Measurements from ENCODE around the gene MAPK8IP1. TPM values are rescaled to one million over a fixed set of nuclear protein-coding genes. Genes with fewer than 3 reads are reported as not detected.

Gene MAPK8IP1
- total and polyA plus RNA-seq, 8 donors, result 21.3 to 49.7 (median 33.5) TPM

GRCh38 chr11:45933846-45934579 lies 48.6 kb downstream of the MAPK8IP1 start:
- DNase-seq (peak in 1 of 6 donors; percentile 43), FAIRE-seq (no peak), ATAC-seq (peak in 3 of 4 donors; percentile 2 to 11 (median 5))
- H3K27me3 ChIP-seq, result no peaks in the 10 kb centered on the region
- peak overlapping the region in 3 of 4 donors; percentile 18 to 46 (median 22) for H3K27ac ChIP-seq
- TF ChIP-seq, protein P1, sequence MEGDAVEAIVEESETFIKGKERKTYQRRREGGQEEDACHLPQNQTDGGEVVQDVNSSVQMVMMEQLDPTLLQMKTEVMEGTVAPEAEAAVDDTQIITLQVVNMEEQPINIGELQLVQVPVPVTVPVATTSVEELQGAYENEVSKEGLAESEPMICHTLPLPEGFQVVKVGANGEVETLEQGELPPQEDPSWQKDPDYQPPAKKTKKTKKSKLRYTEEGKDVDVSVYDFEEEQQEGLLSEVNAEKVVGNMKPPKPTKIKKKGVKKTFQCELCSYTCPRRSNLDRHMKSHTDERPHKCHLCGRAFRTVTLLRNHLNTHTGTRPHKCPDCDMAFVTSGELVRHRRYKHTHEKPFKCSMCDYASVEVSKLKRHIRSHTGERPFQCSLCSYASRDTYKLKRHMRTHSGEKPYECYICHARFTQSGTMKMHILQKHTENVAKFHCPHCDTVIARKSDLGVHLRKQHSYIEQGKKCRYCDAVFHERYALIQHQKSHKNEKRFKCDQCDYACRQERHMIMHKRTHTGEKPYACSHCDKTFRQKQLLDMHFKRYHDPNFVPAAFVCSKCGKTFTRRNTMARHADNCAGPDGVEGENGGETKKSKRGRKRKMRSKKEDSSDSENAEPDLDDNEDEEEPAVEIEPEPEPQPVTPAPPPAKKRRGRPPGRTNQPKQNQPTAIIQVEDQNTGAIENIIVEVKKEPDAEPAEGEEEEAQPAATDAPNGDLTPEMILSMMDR (IDR thresholded peaks at IDR 0.05), result no peak
- no peak overlapping the region for H3K4me3 ChIP-seq
- peaks cover 0 to 5% (median 0%) of the 10 kb centered on the region in 3 donors for H3K36me3 ChIP-seq
- 59 to 65% methylated on average over 21 of the region's 21 CpGs for WGBS, 2 donors
- intact Hi-C loops (cut with DNase I), result no loop called here
- H3K4me1 ChIP-seq, result peaks cover 0 to 22% (median 8%) of the 10 kb centered on the region in 3 donors
- no peaks in the 10 kb centered on the region for H3K9me3 ChIP-seq

DNA sequence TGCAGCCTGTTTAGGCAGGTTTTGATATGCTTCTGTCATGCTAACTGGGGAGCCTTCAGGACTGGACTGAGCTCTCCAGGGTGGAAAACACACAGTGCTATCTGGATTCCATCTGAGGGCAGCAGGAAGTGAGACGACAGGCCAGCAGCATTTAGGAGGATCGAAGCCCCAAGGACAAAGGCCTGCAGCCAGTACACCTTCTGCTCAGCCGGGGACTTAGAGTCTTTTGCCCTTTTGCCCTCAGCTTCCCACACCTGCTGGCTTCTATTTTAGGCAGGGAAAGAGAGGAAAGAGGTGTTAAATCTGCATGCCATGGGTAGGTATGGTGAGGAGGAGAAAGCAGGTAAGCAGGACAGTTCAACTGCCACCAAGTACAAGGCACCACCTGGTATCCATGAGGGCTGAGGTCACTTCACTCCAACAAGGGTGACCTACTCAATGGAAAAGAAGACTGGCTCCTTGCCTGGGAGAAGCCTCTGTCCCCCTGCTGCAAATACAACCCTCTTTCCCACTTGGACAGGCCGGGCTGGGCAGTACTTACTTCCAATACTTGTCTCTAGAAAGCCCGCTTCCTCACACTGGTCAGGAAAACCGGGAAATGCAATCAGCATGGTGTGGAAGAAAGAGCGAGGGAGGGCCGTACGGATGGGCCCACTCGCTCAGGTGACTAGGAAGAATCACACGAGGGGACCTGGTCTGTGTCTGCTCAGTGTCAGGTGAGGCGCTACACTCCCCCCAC lies 49.3 kb downstream of the MAPK8IP1 start:
- intact Hi-C loops (cut with DNase I), result no loop called here
- Histone ChIP-seq H3K4me3 (no peak overlapping the region), H3K4me1 (peaks cover 0 to 22% (median 8%) of the 10 kb centered on the region in 3 donors), H3K27ac (peak overlapping the region in 3 of 4 donors; percentile 18 to 46 (median 22)), H3K36me3 (peaks cover 0 to 5% (median 0%) of the 10 kb centered on the region in 3 donors), H3K9me3 (no peaks in the 10 kb centered on the region), H3K27me3 (no peaks in the 10 kb centered on the region)
- TF ChIP-seq, protein P1 (IDR thresholded peaks at IDR 0.05), result no peak
- peak in 2 of 6 donors; percentile 14 to 51 for DNase-seq
- ATAC-seq, result peak; percentile 40 to 76 (median 63)
- WGBS, 2 donors, result 68 to 75% methylated on average over 12 of the region's 12 CpGs
- no peak for FAIRE-seq

DNA sequence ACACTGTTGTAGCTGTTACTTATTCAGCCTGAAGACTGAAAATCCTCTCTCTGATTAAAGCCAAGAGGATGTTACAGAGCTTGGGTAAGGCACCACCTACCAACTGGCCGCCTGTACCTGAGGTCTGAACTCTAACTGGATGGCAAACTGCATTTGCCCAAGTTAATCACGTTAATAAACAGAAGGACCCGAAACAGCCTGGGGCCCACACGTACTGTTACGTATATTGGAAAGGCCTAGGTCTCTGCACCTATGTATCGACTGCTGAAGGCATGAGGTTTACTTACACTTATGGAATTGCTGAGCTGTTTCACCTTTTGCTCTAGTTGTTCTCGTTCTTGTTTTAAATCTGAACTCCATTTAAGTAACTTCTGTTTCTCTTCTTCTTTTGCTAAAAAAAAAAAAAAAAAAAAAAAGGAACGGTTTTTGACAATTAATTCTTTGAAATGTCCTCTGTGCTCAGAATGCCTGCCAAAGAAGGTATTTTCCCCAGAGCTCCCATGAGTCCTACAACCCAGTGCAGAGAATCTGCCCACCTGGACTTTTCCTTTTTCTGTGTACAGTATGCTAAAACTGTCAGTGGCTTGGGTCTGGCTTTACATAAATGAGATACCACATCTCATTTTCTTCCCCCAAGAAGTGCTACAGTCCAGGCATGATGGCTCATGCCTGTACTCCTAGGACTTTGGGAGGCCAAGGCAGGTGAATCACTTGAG lies 50.1 kb downstream of the MAPK8IP1 start:
- WGBS, 2 donors, result 92% methylated on average over 8 of the region's 8 CpGs
- intact Hi-C loops (cut with DNase I), result no loop called here
- Histone ChIP-seq H3K9me3 (no peaks in the 10 kb centered on the region), H3K27me3 (no peaks in the 10 kb centered on the region), H3K36me3 (peaks cover 0 to 5% (median 0%) of the 10 kb centered on the region in 3 donors), H3K4me3 (no peak overlapping the region), H3K4me1 (peaks cover 0 to 22% (median 8%) of the 10 kb centered on the region in 3 donors), H3K27ac (no peak overlapping the region)
- no peak for FAIRE-seq
- no peak for ATAC-seq
- TF ChIP-seq, protein P1 (IDR thresholded peaks at IDR 0.05), result no peak
- no peak for DNase-seq

DNA sequence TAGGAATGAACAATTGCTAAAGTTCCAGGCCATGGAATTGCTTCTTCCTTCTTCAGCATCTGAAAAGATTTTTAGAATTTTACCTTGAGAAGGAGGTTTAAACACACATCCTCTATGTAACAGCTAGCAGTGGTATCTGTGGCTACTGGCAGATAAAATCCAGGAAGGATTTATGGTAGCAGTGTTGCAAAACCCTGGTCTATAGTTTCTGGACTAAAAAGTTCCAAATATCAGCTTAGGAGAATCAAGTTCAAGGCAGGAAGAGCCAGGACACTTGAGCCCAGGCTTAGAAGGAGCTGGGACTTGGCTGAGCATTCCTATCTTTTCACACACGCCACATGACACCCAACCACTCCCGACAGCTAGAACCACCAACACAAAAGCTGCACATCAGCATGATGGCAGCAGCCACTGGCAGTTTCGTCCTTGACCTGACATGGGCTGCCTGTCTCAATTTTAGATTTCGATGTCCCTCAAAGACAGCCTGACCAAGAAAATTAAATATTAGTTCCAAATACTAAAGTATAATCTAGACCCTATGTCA lies 51.1 kb downstream of the MAPK8IP1 start:
- H3K4me1 ChIP-seq, result peaks cover 0 to 22% (median 8%) of the 10 kb centered on the region in 3 donors
- no peaks in the 10 kb centered on the region for H3K9me3 ChIP-seq
- no peaks in the 10 kb centered on the region for H3K27me3 ChIP-seq
- DNase-seq (no peak), ATAC-seq (no peak), FAIRE-seq (no peak)
- H3K27ac ChIP-seq, result no peak overlapping the region
- no peak overlapping the region for H3K4me3 ChIP-seq
- peaks cover 0 to 5% (median 0%) of the 10 kb centered on the region in 3 donors for H3K36me3 ChIP-seq
- TF ChIP-seq, protein P1 (IDR thresholded peaks at IDR 0.05), result no peak
- intact Hi-C loops (cut with DNase I), result no loop called here
- 92 to 94% methylated on average over 4 of the region's 4 CpGs for WGBS, 2 donors
